Measurements from ENCODE around the gene FYN. TPM values are rescaled to one million over a fixed set of nuclear protein-coding genes. Genes with fewer than 3 reads are reported as not detected.

FYN gene
- total RNA-seq, 2 donors from 2014 or later, result 25.7 to 83.1 TPM

DNA sequence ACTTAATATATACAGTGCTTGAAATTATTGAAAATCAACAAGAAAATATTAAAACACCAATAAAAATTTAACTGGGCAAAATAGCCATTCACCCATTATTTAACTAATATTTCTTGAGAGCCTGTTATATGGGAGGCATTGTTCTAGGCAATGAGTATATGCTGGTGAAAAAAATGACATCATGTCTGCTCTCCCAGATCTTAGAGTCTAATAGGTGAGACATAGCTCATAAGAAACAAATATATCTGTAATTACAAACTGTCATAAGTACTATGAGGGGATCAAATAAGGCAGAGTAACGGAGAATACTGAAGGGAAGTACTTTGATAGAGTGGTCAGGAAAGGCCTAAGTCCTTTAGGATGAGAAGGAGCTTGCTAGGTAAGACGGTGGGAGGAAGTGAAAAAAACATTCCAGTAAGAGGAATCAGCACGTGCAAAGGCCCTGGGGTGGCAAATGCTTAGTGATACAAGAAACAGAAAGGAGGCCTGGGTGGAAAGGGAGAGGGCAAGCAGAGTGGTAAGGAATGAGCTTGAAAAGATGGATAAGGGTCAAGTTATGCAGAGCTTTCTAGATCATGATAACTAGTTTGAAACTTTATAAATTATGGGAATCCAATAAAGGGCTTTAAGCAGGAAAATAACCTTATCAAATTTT lies 12.2 kb upstream of the FYN start:
- 84 to 85% methylated on average over 3 of the region's 3 CpGs for WGBS, 2 donors

DNA sequence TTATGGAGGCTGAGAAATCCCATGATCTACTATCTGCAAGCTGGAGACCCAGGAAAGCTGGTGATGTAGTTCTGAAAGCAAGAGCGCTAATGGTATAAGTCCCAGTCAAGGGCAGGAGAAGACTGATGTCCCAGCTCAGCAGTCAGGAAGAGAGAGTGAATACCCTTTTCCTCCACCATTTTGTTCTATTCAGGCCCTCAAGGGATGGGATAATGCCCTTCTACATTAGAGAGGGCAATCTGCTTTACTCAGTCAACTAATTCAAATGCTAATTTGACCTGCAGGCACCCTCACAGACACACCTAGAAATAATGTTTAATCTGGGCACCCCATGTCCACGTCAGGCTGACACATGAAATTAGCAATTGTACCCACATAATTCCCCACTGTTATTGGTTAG lies 10.8 kb upstream of the FYN start:
- Histone ChIP-seq H3K27ac (no peak overlapping the region), H3K36me3 (replicated peaks in 1 of 2; ENCODE audit: insufficient read depth in 1 of 2, low read depth in 2 of 2) (no peaks in the 10 kb centered on the region), H3K9me3 (no peaks in the 10 kb centered on the region), H3K27me3 (no peaks in the 10 kb centered on the region), H3K4me1 (no peaks in the 10 kb centered on the region), H3K4me3 (no peak overlapping the region)
- ATAC-seq (no peak), DNase-seq (no peak)
- intact Hi-C loops (cut with DNase I), result no loop called here
- WGBS, 2 donors, result 88 to 92% methylated on average over 2 of the region's 2 CpGs
- TF ChIP-seq POLR2A (IDR thresholded peaks at IDR 0.05), result no peak
- TF ChIP-seq, protein P1, sequence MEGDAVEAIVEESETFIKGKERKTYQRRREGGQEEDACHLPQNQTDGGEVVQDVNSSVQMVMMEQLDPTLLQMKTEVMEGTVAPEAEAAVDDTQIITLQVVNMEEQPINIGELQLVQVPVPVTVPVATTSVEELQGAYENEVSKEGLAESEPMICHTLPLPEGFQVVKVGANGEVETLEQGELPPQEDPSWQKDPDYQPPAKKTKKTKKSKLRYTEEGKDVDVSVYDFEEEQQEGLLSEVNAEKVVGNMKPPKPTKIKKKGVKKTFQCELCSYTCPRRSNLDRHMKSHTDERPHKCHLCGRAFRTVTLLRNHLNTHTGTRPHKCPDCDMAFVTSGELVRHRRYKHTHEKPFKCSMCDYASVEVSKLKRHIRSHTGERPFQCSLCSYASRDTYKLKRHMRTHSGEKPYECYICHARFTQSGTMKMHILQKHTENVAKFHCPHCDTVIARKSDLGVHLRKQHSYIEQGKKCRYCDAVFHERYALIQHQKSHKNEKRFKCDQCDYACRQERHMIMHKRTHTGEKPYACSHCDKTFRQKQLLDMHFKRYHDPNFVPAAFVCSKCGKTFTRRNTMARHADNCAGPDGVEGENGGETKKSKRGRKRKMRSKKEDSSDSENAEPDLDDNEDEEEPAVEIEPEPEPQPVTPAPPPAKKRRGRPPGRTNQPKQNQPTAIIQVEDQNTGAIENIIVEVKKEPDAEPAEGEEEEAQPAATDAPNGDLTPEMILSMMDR (IDR thresholded peaks at IDR 0.05), result no peak

More for the DNA sequence above, 12.2 kb upstream of the FYN start:
- no peaks in the 10 kb centered on the region for H3K27me3 ChIP-seq
- H3K9me3 ChIP-seq, result no peaks in the 10 kb centered on the region
- intact Hi-C loops (cut with DNase I), result no loop called here
- ATAC-seq (no peak), DNase-seq (no peak)
- no peaks in the 10 kb centered on the region for H3K4me1 ChIP-seq
- TF ChIP-seq, protein P1 (IDR thresholded peaks at IDR 0.05), result no peak
- no peak for TF ChIP-seq POLR2A (IDR thresholded peaks at IDR 0.05)
- no peak overlapping the region for H3K4me3 ChIP-seq
- H3K27ac ChIP-seq, result no peak overlapping the region
- H3K36me3 ChIP-seq (replicated peaks in 1 of 2; ENCODE audit: insufficient read depth in 1 of 2, low read depth in 2 of 2), result no peaks in the 10 kb centered on the region

DNA sequence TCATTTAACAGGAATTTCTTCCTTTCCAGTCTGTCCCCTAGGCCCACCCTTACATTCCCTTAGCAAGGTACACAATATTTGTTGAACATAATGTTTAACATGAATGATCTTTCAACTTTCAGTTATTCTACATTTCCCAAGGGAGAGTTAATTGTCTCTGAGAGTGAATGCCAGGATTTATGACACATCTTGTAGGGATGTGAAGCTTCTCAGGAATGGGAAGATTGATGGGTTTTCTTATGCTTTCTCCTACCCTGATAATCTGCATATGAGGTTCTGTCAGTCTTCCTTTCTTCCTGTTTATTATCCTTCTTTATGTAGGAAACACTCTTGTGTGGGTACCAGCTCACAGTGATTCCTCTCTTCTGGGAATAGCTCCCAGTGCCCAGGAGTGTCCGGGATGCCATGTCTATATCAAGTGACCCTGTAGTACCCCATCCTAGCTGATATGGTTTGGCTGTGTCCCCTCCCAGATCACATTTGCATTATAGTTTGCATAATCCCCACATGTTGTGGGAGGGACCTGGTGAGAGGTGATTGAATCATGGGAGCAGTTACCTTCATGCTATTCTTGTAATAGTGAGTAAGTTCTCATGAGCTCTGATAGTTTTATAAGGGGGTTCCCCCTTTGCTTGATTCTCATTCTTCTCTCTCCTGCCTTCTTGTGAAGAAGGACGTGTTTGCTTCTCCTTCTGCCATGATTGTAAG lies 7.1 kb upstream of the FYN start:
- H3K4me1 ChIP-seq, result no peaks in the 10 kb centered on the region
- DNase-seq (no peak), ATAC-seq (no peak)
- intact Hi-C loops (cut with DNase I), result no loop called here
- H3K27ac ChIP-seq, result no peak overlapping the region
- no peaks in the 10 kb centered on the region for H3K9me3 ChIP-seq
- H3K27me3 ChIP-seq, result peaks cover 0 to under 1% of the 10 kb centered on the region in 2 donors
- H3K36me3 ChIP-seq (replicated peaks in 1 of 2; ENCODE audit: insufficient read depth in 1 of 2, low read depth in 2 of 2), result no peaks in the 10 kb centered on the region
- 67 to 68% methylated on average over 2 of the region's 2 CpGs for WGBS, 2 donors
- no peak overlapping the region for H3K4me3 ChIP-seq
- TF ChIP-seq, protein P1 (IDR thresholded peaks at IDR 0.05), result no peak
- TF ChIP-seq POLR2A (IDR thresholded peaks at IDR 0.05), result no peak

DNA sequence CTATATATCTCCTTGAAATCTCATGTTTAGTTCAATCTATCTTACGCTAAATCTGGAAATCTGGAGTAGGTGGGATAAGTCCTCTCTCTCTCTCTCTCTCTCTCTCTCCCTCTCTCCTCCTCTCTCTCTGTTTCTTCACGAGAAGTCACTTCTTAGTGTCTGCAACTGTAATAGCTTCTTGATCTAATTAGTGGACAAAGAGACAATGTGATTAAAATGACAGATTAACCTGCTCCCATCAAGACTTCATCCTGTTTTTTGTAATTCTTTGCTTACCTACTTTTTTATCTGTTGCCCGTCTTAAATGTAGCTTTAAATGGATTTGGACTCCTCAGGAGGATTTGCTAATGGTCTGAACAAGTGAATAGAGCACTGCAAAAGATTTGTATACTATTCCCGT lies 2.5 kb upstream of the FYN start:
- TF ChIP-seq, protein P1 (IDR thresholded peaks at IDR 0.05), result no peak
- no peak for TF ChIP-seq POLR2A (IDR thresholded peaks at IDR 0.05)

More for the DNA sequence above, 2.5 kb upstream of the FYN start:
- no peak for DNase-seq
- Histone ChIP-seq H3K4me1 (peaks cover 25% of the 10 kb centered on the region), H3K27ac (no peak overlapping the region), H3K9me3 (no peaks in the 10 kb centered on the region), H3K36me3 (replicated peaks in 1 of 2; ENCODE audit: insufficient read depth in 1 of 2, low read depth in 2 of 2) (no peaks in the 10 kb centered on the region), H3K4me3 (no peak overlapping the region), H3K27me3 (peaks cover 3 to 10% of the 10 kb centered on the region in 2 donors)
- intact Hi-C loops (cut with DNase I), result loop anchor here (10.0 kb wide), 1 partner anchor 161 kb away; no protein-coding TSS in a partner anchor
- WGBS, 2 donors, result 68 to 79% methylated on average over 4 of the region's 4 CpGs
- no peak for ATAC-seq
